ENCODE data around the gene COL13A1.

The COL13A1 gene

GRCh38 chr10:69957241-69957885 is 155.7 kb downstream of the COL13A1 start:
- no peaks in the 10 kb centered on the region for H3K4me1 Mint-ChIP-seq (ENCODE audit: low read depth)
- no peak overlapping the region for H3K4me3 Mint-ChIP-seq
- H3K27me3 Mint-ChIP-seq: peaks cover 4% of the 10 kb centered on the region
- no peaks in the 10 kb centered on the region for H3K36me3 Mint-ChIP-seq (ENCODE audit: low read depth)
- H3K27ac Mint-ChIP-seq: no peak overlapping the region
- no peaks in the 10 kb centered on the region for H3K9me3 Mint-ChIP-seq
- DNase-seq: no peak

- peaks cover 9% of the 10 kb centered on the region for H3K27me3 Mint-ChIP-seq
- no peaks in the 10 kb centered on the region for H3K36me3 Mint-ChIP-seq (ENCODE audit: low read depth)
- no peak overlapping the region for H3K27ac Mint-ChIP-seq
- H3K4me1 Mint-ChIP-seq (ENCODE audit: low read depth): no peaks in the 10 kb centered on the region
- DNase-seq: no peak
- H3K4me3 Mint-ChIP-seq: no peak overlapping the region
- H3K9me3 Mint-ChIP-seq: no peaks in the 10 kb centered on the region
Observed at GRCh38 chr10:69957886-69958555, 156.3 kb downstream of the COL13A1 start.

GRCh38 chr10:69958556-69958902 is 156.8 kb downstream of the COL13A1 start:
- no peaks in the 10 kb centered on the region for H3K9me3 Mint-ChIP-seq
- no peak overlapping the region for H3K4me3 Mint-ChIP-seq
- H3K36me3 Mint-ChIP-seq (ENCODE audit: low read depth): no peaks in the 10 kb centered on the region
- H3K27ac Mint-ChIP-seq: no peak overlapping the region
- DNase-seq: no peak
- H3K4me1 Mint-ChIP-seq (ENCODE audit: low read depth): no peaks in the 10 kb centered on the region
- peaks cover 9% of the 10 kb centered on the region for H3K27me3 Mint-ChIP-seq

GRCh38 chr10:69959911-69960310 is 158.2 kb downstream of the COL13A1 start:
- DNase-seq: no peak
- no peak overlapping the region for H3K27ac Mint-ChIP-seq

GRCh38 chr10:69960606-69960987 is 158.9 kb downstream of the COL13A1 start:
- no peaks in the 10 kb centered on the region for H3K9me3 Mint-ChIP-seq
- no peak overlapping the region for H3K27ac Mint-ChIP-seq
- no peak for DNase-seq
- no peaks in the 10 kb centered on the region for H3K4me1 Mint-ChIP-seq (ENCODE audit: low read depth)
- H3K27me3 Mint-ChIP-seq: peaks cover 9% of the 10 kb centered on the region
- no peaks in the 10 kb centered on the region for H3K36me3 Mint-ChIP-seq (ENCODE audit: low read depth)
- H3K4me3 Mint-ChIP-seq: no peak overlapping the region

More at GRCh38 chr10:69959911-69960310, 158.2 kb downstream of the COL13A1 start:
- Mint-ChIP-seq H3K9me3 (no peaks in the 10 kb centered on the region), H3K4me3 (no peak overlapping the region), H3K36me3 (ENCODE audit: low read depth) (no peaks in the 10 kb centered on the region), H3K27me3 (peaks cover 9% of the 10 kb centered on the region), H3K4me1 (ENCODE audit: low read depth) (no peaks in the 10 kb centered on the region)

GRCh38 chr10:69960988-69961880 is 159.5 kb downstream of the COL13A1 start:
- Mint-ChIP-seq H3K27me3 (peaks cover 13% of the 10 kb centered on the region), H3K4me3 (no peak overlapping the region), H3K36me3 (ENCODE audit: low read depth) (no peaks in the 10 kb centered on the region), H3K27ac (no peak overlapping the region), H3K4me1 (ENCODE audit: low read depth) (no peaks in the 10 kb centered on the region), H3K9me3 (no peaks in the 10 kb centered on the region)
- no peak for DNase-seq

GRCh38 chr10:69961881-69962745 is 160.4 kb downstream of the COL13A1 start:
- no peak overlapping the region for H3K4me3 Mint-ChIP-seq
- no peaks in the 10 kb centered on the region for H3K36me3 Mint-ChIP-seq (ENCODE audit: low read depth)

GRCh38 chr10:69962746-69963135 is 161.0 kb downstream of the COL13A1 start:
- no peaks in the 10 kb centered on the region for H3K36me3 Mint-ChIP-seq (ENCODE audit: low read depth)
- no peak for DNase-seq
- H3K27ac Mint-ChIP-seq: no peak overlapping the region
- no peaks in the 10 kb centered on the region for H3K9me3 Mint-ChIP-seq
- no peak overlapping the region for H3K4me3 Mint-ChIP-seq
- peaks cover 13% of the 10 kb centered on the region for H3K27me3 Mint-ChIP-seq
- no peaks in the 10 kb centered on the region for H3K4me1 Mint-ChIP-seq (ENCODE audit: low read depth)

More at GRCh38 chr10:69961881-69962745, 160.4 kb downstream of the COL13A1 start:
- no peaks in the 10 kb centered on the region for H3K9me3 Mint-ChIP-seq
- H3K27me3 Mint-ChIP-seq: peaks cover 13% of the 10 kb centered on the region
- no peak overlapping the region for H3K27ac Mint-ChIP-seq
- DNase-seq: no peak
- H3K4me1 Mint-ChIP-seq (ENCODE audit: low read depth): no peaks in the 10 kb centered on the region

- no peak overlapping the region for H3K27ac Mint-ChIP-seq
- H3K27me3 Mint-ChIP-seq: peaks cover 13% of the 10 kb centered on the region
Observed at GRCh38 chr10:69963178-69963834, 161.6 kb downstream of the COL13A1 start.

GRCh38 chr10:69963835-69964710 is 162.4 kb downstream of the COL13A1 start:
- peaks cover 14% of the 10 kb centered on the region for H3K27me3 Mint-ChIP-seq

More at GRCh38 chr10:69963178-69963834, 161.6 kb downstream of the COL13A1 start:
- Mint-ChIP-seq H3K4me3 (no peak overlapping the region), H3K4me1 (ENCODE audit: low read depth) (no peaks in the 10 kb centered on the region), H3K9me3 (no peaks in the 10 kb centered on the region), H3K36me3 (ENCODE audit: low read depth) (no peaks in the 10 kb centered on the region)
- no peak for DNase-seq

GRCh38 chr10:69965086-69965485 is 163.4 kb downstream of the COL13A1 start:
- Mint-ChIP-seq H3K36me3 (ENCODE audit: low read depth) (no peaks in the 10 kb centered on the region), H3K4me1 (ENCODE audit: low read depth) (no peaks in the 10 kb centered on the region), H3K27me3 (peaks cover 14% of the 10 kb centered on the region), H3K9me3 (no peaks in the 10 kb centered on the region), H3K27ac (no peak overlapping the region), H3K4me3 (no peak overlapping the region)
- no peak for DNase-seq

More at GRCh38 chr10:69963835-69964710, 162.4 kb downstream of the COL13A1 start:
- Mint-ChIP-seq H3K36me3 (ENCODE audit: low read depth) (no peaks in the 10 kb centered on the region), H3K27ac (no peak overlapping the region), H3K4me3 (no peak overlapping the region), H3K4me1 (ENCODE audit: low read depth) (no peaks in the 10 kb centered on the region), H3K9me3 (no peaks in the 10 kb centered on the region)
- DNase-seq: no peak

- Mint-ChIP-seq H3K36me3 (ENCODE audit: low read depth) (no peaks in the 10 kb centered on the region), H3K27ac (no peak overlapping the region), H3K4me3 (no peak overlapping the region), H3K9me3 (no peaks in the 10 kb centered on the region), H3K27me3 (peaks cover 14% of the 10 kb centered on the region), H3K4me1 (ENCODE audit: low read depth) (no peaks in the 10 kb centered on the region)
- no peak for DNase-seq
Observed at GRCh38 chr10:69965919-69966662, 164.4 kb downstream of the COL13A1 start.
